A172 (cell line): ENCODE results near the gene MRPS18C. TPM values are rescaled to one million over a fixed set of nuclear protein-coding genes. Genes with fewer than 3 reads are reported as not detected.
"Not testable (repeated sequence)": the region's sequence is repeated elsewhere in the genome, so short reads cannot be mapped to it uniquely, and the experiment has no call there.

Experiments
- DNase-seq: peaks from one replicate; pipeline ENCODE4 v3.0.0-alpha.2; 2015; ENCODE audit warnings: low spot score
- total RNA-seq: library from RNA; depleted of rRNA; stranded (reverse); fragments of >200 nt; shearing (Covaris generic); gene quantifications from 2 replicates; pipeline ENCODE4 v1.2.3, GENCODE V29; 2014; rRNA removed

The MRPS18C gene
- total RNA-seq, 1 experiment from 2014 or later, result 49.2 TPM

GRCh38 chr4:83496085-83496917 lies 40.4 kb downstream of the MRPS18C start:
- DNase-seq, result not testable (repeated sequence)

DNA sequence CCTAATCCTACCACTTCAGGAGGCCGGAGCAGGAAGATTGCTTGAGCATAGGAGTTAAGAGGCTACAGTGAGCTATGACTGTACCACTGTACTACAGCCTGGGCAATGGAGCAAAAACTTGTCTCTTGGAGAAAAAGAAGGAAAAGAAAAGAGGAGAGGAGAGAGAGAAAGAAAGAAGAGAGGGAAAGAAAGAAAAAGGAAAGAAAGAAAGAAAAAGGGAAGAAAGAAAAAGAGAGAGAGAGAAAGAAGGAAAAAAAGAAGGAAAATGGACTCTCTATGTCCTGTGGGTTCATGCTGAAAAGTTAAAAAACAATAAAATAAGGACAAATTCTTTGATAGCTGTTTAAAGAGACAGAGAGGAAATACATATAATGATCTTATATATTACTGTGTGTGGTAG lies 42.3 kb downstream of the MRPS18C start:
- no peak for DNase-seq

DNA sequence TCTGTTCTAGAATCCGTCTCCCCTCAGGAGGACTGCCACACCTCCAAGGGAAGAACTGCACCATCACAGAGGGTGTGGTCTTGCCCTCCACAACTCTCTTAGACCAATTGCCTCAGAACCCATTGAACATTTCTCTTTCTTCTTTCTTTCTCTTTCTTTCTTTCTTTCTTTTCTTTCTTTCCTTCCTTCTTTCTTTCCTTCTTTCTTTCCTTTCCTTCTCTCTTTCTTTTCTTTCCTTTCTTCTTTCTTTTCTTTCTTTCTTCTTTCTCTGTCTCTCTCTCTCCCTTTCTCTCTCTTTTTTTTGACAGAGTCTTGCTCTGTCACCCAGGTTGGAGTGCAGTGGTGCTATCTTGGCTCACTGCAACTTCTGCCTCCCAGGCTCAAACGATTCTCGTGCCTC lies 45.8 kb downstream of the MRPS18C start:
- not testable (repeated sequence) for DNase-seq

GRCh38 chr4:83503974-83504373 lies 48.1 kb downstream of the MRPS18C start:
- no peak for DNase-seq

DNA sequence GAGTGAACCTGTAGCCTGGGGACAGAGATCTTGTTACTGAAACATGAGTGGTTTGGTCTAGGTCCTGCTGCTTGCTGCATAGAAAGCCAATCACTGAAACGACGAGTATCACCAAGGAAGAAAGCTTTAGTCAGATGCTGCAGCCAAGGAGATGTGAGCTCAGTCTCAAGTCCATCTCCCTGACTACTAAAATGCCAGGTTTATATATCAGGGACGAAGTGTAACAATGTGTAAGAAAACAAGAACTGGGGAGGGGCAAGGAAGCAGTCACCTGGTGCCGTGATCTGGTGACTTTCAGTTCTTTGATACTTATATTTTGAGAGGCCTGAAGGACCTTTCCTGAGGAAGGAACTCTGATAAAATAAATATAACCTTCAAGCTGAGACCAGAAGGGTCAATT lies 48.6 kb downstream of the MRPS18C start:
- no peak for DNase-seq

DNA sequence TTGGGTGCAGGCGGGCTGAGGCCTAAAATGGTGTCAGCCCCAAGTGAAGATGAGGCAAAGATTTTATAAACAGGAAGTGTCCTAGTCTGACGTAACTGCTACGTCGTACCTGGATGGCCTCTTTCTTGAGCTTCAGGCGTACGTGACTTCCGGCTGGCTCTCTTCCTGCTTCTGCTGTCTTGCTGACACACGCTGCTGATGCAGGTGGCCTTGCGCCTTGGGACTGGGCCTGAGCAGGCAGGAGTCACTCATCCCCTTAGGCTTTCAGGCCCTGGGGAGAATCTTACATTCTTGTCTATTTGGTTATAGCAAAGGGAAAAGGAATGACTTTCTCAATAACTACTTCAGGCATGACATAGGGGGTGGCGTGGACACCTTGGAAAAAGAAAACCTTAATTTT lies 49.1 kb downstream of the MRPS18C start:
- no peak for DNase-seq

DNA sequence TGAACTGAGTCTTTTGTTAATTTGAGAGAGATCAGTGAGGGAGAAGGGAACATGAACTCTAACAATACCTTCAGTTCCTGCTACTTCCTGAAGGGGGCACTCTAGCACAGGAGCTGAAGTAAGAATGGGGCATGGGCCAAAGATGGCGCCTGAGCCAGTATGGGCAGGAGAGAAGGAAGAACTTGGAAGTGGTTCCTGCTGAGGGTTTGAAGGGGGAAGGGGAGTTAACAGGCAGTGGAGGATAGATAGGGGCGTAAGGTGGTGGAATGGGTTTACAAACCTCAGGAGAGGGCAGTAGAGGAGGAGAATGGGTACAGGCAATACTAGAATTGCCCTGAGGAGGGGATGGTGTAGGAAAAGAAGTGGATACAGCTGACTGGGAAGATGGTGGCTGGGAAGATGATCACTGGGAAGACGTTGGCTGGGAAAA lies 53.3 kb downstream of the MRPS18C start:
- peak; percentile 53 for DNase-seq

DNA sequence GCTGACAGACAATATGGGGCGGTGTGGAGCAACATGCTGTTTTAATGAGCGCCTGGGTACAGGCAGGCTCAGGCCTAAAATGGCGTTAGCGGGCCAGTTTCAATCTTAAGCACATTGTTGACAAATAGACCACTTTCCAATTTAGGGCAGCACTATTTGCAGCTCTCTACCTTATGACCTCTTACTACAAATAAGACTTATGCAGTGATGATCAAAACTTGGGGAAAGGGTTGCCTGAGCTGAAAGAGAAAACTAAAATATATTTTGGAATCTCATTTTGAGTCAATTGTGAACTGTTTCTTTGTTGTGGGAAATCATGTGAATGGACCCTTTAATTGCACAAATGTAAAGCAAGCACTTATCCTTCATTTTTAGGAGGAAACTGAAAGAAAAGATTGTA lies 54.6 kb downstream of the MRPS18C start:
- no peak for DNase-seq

Other genes with a start within 250 kb of the MRPS18C start
- 29.8 and 42.2 TPM in 2 replicates for gene COQ2, start 171.3 kb upstream of the MRPS18C start, total RNA-seq
- gene HPSE, start 121.2 kb upstream of the MRPS18C start, total RNA-seq, result 1.3 and 2.3 TPM in 2 replicates
- gene HELQ, start 235 bp upstream of the MRPS18C start, total RNA-seq, result 6.9 and 7.6 TPM in 2 replicates
- gene ABRAXAS1, start 29.0 kb downstream of the MRPS18C start, total RNA-seq, result 9.3 and 16.4 TPM in 2 replicates
- 7.8 and 9.9 TPM in 2 replicates for gene GPAT3, start 80.0 kb downstream of the MRPS18C start, total RNA-seq